Ishikawa (cell line): ENCODE measurements around the gene FGGY.

Experiments
- CEBPB ChIP-seq: IDR thresholded peaks from 2 replicates; pipeline ENCODE4 v1.6.1; 2012
- CREB1 ChIP-seq: IDR thresholded peaks from 2 replicates; pipeline ENCODE4 v1.6.1; 2012; ENCODE audit warnings: low read depth
- EGR1 ChIP-seq: IDR thresholded peaks from 2 replicates; pipeline ENCODE4 v1.6.1; 2012
- EP300 ChIP-seq: IDR thresholded peaks from 2 replicates; pipeline ENCODE4 v1.6.1; 2012; ENCODE audit warnings: borderline replicate concordance
- FOXM1 ChIP-seq: IDR thresholded peaks from 2 replicates; pipeline ENCODE4 v1.6.1; 2012; ENCODE audit warnings: low read depth, borderline replicate concordance
- MAX ChIP-seq: IDR thresholded peaks from 2 replicates; pipeline ENCODE4 v1.6.1; 2012
- NFIC ChIP-seq: IDR thresholded peaks from 2 replicates; pipeline ENCODE4 v1.6.1; 2012
- RAD21 ChIP-seq: IDR thresholded peaks from 2 replicates; pipeline ENCODE4 v1.6.1; 2012; ENCODE audit warnings: low read depth
- REST ChIP-seq: IDR thresholded peaks from 2 replicates; pipeline ENCODE4 v1.6.1; 2012; ENCODE audit warnings: low read depth, mild to moderate bottlenecking
- TAF1 ChIP-seq: IDR thresholded peaks from 2 replicates; pipeline ENCODE4 v1.6.1; 2012; ENCODE audit warnings: low read depth, mild to moderate bottlenecking
- TCF12 ChIP-seq: IDR thresholded peaks from 2 replicates; pipeline ENCODE4 v1.6.1; 2012; ENCODE audit warnings: low read depth
- TEAD4 ChIP-seq: IDR thresholded peaks from 2 replicates; pipeline ENCODE4 v1.6.1; 2012
- USF1 ChIP-seq: IDR thresholded peaks from 2 replicates; pipeline ENCODE4 v1.6.1; 2012
- YY1 ChIP-seq: IDR thresholded peaks from 2 replicates; pipeline ENCODE4 v1.6.1; 2012; ENCODE audit warnings: low read depth
- ZBTB7A ChIP-seq: IDR thresholded peaks from 2 replicates; pipeline ENCODE4 v1.6.1; 2012; ENCODE audit warnings: low read depth

Gene FGGY

GRCh38 chr1:59485949-59486348 is 189.1 kb downstream of the FGGY start:
- TF ChIP-seq NFIC (peak; percentile 71), EGR1 (no peak), REST (no peak)

- TF ChIP-seq ZBTB7A (no peak), TAF1 (no peak), RAD21 (no peak), FOXM1 (no peak), MAX (no peak), YY1 (no peak), CREB1 (no peak), EP300 (no peak), TEAD4 (no peak), TCF12 (no peak), USF1 (no peak), CEBPB (no peak), EGR1 (no peak), NFIC (no peak), REST (no peak)
Observed at GRCh38 chr1:59486615-59487014, 189.7 kb downstream of the FGGY start.

- no peak for TF ChIP-seq EGR1
- no peak for TF ChIP-seq REST
- peak; percentile 74; the same call in 1 of the 2 replicates for TF ChIP-seq EP300
- TF ChIP-seq FOXM1, result peak; percentile 32; the same call in 1 of the 2 replicates
- TF ChIP-seq MAX, result no peak
- TF ChIP-seq NFIC, result no peak
- no peak for TF ChIP-seq TAF1
- TF ChIP-seq CEBPB, result no peak
- TF ChIP-seq TEAD4, result peak; percentile 68
- TF ChIP-seq ZBTB7A, result no peak
- TF ChIP-seq YY1, result 0 out of 2 replicates have a peak, but pooled peaks have one; percentile 12
- TF ChIP-seq RAD21, result no peak
- TF ChIP-seq TCF12, result peak; percentile 62; the same call in 1 of the 2 replicates
- TF ChIP-seq CREB1, result no peak
- no peak for TF ChIP-seq USF1
Observed at GRCh38 chr1:59487335-59488031, 190.6 kb downstream of the FGGY start.

- TF ChIP-seq TAF1, result no peak
- TF ChIP-seq EGR1, result no peak
- TF ChIP-seq RAD21, result no peak
- no peak for TF ChIP-seq TEAD4
- TF ChIP-seq EP300, result no peak
- TF ChIP-seq CEBPB, result no peak
- TF ChIP-seq NFIC, result no peak
- no peak for TF ChIP-seq ZBTB7A
- TF ChIP-seq YY1, result no peak
- no peak for TF ChIP-seq CREB1
- no peak for TF ChIP-seq REST
- no peak for TF ChIP-seq TCF12
- TF ChIP-seq FOXM1, result no peak
- TF ChIP-seq USF1, result no peak
- no peak for TF ChIP-seq MAX
Observed at GRCh38 chr1:59492500-59492899, 195.6 kb downstream of the FGGY start.
